Breast epithelium (tissue), 4 donors: ENCODE data around the gene MYCL. TPM values are rescaled to one million over a fixed set of nuclear protein-coding genes. Genes with fewer than 3 reads are reported as not detected.

Experiments used
- DNase-seq, 2 donors: peaks; one replicate each; pipeline ENCODE4 v3.0.0-alpha.2; 2019; ENCODE audit warnings: low spot score in 2 of 2
- H3K27ac ChIP-seq, 2 donors: fragments of 200-600 bp; sonication (generic) in 1 of 2; one replicate each; pipeline ENCODE4 v1.5.1; 2016 to 2019; ENCODE audit warnings: mild to moderate bottlenecking in 1 of 2
- H3K27me3 ChIP-seq, 2 donors: fragments of 200-600 bp; sonication (generic) in 1 of 2; one replicate each; pipeline versions ENCODE4 v1.5.1 to v1.6.0; 2017 to 2019; ENCODE audit warnings: control low read depth in 1 of 2, mild to moderate bottlenecking in 1 of 2
- H3K36me3 ChIP-seq: fragments of 200-600 bp; one replicate; pipeline ENCODE4 v1.5.1; 2019
- H3K4me1 ChIP-seq, 2 donors: fragments of 200-600 bp; sonication (generic); one replicate each; pipeline ENCODE4 v1.5.1; 2016 to 2019; ENCODE audit warnings: control low read depth in 1 of 2
- H3K4me3 ChIP-seq, 3 donors: fragments of 200-600 bp; sonication (generic); 1 replicate in 2 of 3; 2 replicates in 1 of 3; pipeline ENCODE4 v1.5.1; 2016 to 2019; ENCODE audit warnings: mild to moderate bottlenecking in 3 of 3, moderate library complexity in 2 of 3
- H3K9me3 ChIP-seq, 2 donors: fragments of 200-600 bp; sonication (generic) in 1 of 2; one replicate each; pipeline ENCODE4 v1.5.1; 2016 to 2019; ENCODE audit warnings: control low read depth in 1 of 2
- POLR2A ChIP-seq: fragments of 450-650 bp; IDR thresholded peaks from one replicate; pipeline ENCODE4 v1.6.1; 2016; ENCODE audit warnings: antibody characterized with exemption, mild to moderate bottlenecking, moderate library complexity
- POLR2AphosphoS5 ChIP-seq, 3 donors: sonication (generic); formaldehyde crosslinking; IDR thresholded peaks; one replicate each; pipeline ENCODE4 v1.6.1; 2017; ENCODE audit warnings: antibody characterized with exemption in 3 of 3
- intact Hi-C: fragments of 100-400 bp; cut with DNase I; formaldehyde crosslinking; loops from one replicate; pipeline ENCODE4 v1.15.1; 2023; ENCODE audit warnings: low total_unique reads
- total RNA-seq, 3 donors: library from RNA; depleted of rRNA; stranded (reverse); fragments of >200 nt; gene quantifications; one replicate each; pipeline ENCODE4 v1.1.0, GENCODE V29; 2016
- TF ChIP-seq, protein P1 (sequence below), 3 donors: fragments of 450-650 bp; IDR thresholded peaks; one replicate each; pipeline ENCODE4 v1.5.1; 2016 to 2017; ENCODE audit warnings: antibody characterized with exemption in 3 of 3, mild to moderate bottlenecking in 3 of 3, moderate library complexity in 3 of 3

Gene MYCL
- total RNA-seq, 3 donors from 2014 or later: 0.32 to 5.3 (median 0.98) TPM

DNA sequence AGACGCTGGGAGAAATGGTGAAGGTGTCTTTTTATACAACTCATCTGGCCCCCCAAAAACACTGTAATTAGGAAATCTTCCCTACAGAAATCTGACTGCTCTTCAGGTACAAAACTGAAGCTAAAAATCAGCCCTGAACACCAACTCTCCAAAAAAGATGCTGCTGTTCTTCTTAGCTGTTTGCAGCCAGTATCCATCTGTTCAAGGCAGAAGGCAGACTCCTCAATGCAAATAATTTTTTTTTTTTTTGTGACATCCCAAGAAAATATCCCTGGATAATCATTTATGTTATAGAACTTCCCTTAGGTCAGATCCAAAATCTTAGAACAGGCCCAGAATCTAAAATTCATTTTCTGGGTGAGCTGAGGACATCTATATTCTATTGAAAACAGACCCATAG, 54.9 kb downstream of the MYCL start:
- Histone ChIP-seq H3K27ac (no peak overlapping the region), H3K4me1 (peaks cover 0 to 11% of the 10 kb centered on the region in 2 donors), H3K9me3 (no peaks in the 10 kb centered on the region), H3K4me3 (no peak overlapping the region), H3K27me3 (no peaks in the 10 kb centered on the region), H3K36me3 (no peaks in the 10 kb centered on the region)
- TF ChIP-seq, protein P1, sequence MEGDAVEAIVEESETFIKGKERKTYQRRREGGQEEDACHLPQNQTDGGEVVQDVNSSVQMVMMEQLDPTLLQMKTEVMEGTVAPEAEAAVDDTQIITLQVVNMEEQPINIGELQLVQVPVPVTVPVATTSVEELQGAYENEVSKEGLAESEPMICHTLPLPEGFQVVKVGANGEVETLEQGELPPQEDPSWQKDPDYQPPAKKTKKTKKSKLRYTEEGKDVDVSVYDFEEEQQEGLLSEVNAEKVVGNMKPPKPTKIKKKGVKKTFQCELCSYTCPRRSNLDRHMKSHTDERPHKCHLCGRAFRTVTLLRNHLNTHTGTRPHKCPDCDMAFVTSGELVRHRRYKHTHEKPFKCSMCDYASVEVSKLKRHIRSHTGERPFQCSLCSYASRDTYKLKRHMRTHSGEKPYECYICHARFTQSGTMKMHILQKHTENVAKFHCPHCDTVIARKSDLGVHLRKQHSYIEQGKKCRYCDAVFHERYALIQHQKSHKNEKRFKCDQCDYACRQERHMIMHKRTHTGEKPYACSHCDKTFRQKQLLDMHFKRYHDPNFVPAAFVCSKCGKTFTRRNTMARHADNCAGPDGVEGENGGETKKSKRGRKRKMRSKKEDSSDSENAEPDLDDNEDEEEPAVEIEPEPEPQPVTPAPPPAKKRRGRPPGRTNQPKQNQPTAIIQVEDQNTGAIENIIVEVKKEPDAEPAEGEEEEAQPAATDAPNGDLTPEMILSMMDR (IDR thresholded peaks at IDR 0.05): no peak
- TF ChIP-seq POLR2AphosphoS5 (IDR thresholded peaks at IDR 0.05) (no peak), POLR2A (no peak)
- intact Hi-C loops: no loop called here
- no peak for DNase-seq

DNA sequence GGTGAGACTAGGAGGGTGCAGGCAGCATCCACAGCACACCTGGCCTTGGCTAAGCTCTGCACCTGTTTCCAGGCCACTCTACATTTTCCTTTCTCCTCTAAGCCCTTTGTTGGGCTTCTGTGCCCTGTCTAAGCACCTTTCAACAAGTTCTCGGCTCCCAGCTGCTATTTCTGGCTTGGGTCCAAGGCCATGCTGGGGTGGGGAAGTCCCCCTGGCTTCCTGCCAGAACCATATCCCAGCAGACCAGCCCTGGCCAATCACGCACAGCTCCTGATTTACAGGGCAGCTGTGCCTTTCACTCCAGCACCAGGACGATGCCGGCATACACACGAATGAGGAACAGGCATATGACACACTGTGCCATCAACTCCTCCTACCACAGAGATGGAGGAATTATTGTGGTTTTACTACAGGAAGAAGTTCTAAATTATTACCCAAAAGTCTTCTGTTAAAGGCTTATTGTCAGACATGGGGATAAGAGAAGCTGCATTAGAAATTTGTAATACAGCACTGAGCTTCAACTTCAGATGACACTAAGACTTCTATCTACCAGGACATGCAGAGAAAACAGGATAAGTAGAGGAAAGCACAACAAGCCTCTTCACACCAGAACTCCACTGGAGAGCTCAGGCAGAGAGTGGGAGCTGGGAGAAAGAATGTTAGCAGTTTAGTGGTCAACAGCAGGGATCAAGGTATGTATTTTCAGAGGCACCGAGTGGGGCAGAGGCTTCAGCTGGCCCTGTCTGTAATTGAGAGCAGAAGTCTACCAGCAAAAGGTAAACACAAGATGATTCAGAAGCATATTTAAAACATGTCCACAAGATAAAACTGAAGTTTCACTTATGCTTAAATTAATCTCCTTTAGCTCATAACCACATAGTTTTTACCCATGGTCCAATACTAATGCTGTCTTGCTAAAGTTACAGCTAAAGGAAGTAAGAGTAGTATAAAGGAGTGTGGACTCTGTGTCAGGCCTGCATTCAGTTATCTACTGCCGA, 55.8 kb downstream of the MYCL start:
- H3K36me3 ChIP-seq: no peaks in the 10 kb centered on the region
- peak overlapping the region in 1 of 2 donors; percentile 16 for H3K27ac ChIP-seq
- H3K4me1 ChIP-seq: peaks cover 0 to 11% of the 10 kb centered on the region in 2 donors
- H3K27me3 ChIP-seq: no peaks in the 10 kb centered on the region
- H3K9me3 ChIP-seq: no peaks in the 10 kb centered on the region
- H3K4me3 ChIP-seq: no peak overlapping the region
- DNase-seq: peak; percentile 57 to 63
- TF ChIP-seq, protein P1 (IDR thresholded peaks at IDR 0.05): no peak
- TF ChIP-seq POLR2AphosphoS5 (IDR thresholded peaks at IDR 0.05): no peak
- no peak for TF ChIP-seq POLR2A
- intact Hi-C loops: no loop called here

Other genes with a start within 250 kb of the MYCL start
- under 1 TPM in 1 of 3 donors, not detected in 2; 0.29 TPM for gene NT5C1A, start 229.8 kb downstream of the MYCL start, total RNA-seq
- gene HPCAL4, start 210.5 kb downstream of the MYCL start, total RNA-seq: not detected
- 10 to 100 TPM; 41.3 to 49.2 (median 45.9) TPM for gene PPIE, start 163.0 kb downstream of the MYCL start, total RNA-seq
- under 1 TPM in 2 of 3 donors, not detected in 1; 0.32 to 0.66 TPM for gene OXCT2, start 130.6 kb downstream of the MYCL start, total RNA-seq
- 1 to 10 TPM in 1 of 3 donors, under 1 TPM in 2; 0.48 to 1.3 (median 0.59) TPM for gene BMP8B, start 113.1 kb downstream of the MYCL start, total RNA-seq
- gene TRIT1, start 18.4 kb downstream of the MYCL start, total RNA-seq: 10 to 100 TPM; 10.1 to 30.3 (median 19.3) TPM
- gene MFSD2A, start 53.2 kb upstream of the MYCL start, total RNA-seq: 10 to 100 TPM in 1 of 3 donors, 1 to 10 TPM in 2; 3.0 to 61.5 (median 7.9) TPM
- 100 to 1,000 TPM; 244 to 285 (median 244) TPM for gene CAP1, start 138.8 kb upstream of the MYCL start, total RNA-seq
- 100 to 1,000 TPM in 2 of 3 donors, 10 to 100 TPM in 1; 84.0 to 126 (median 108) TPM for gene PPT1, start 195.3 kb upstream of the MYCL start, total RNA-seq